HG02938 (cell line): Measurements from ENCODE around the gene SLC39A12.

Experiments
- ATAC-seq: cut with Tn5 transposase; IDR thresholded peaks from one replicate; pipeline ENCODE4 v1.9.1; 2021; ENCODE audit warnings: mild to moderate bottlenecking, moderate library complexity; ENCODE audit not compliant: unreplicated experiment

Gene SLC39A12

GRCh38 chr10:18043148-18044006, 91.7 kb downstream of the SLC39A12 start:
- no peak for ATAC-seq

GRCh38 chr10:18044976-18045720, 93.4 kb downstream of the SLC39A12 start:
- peak; percentile 75 for ATAC-seq

- no peak for ATAC-seq
Measured at GRCh38 chr10:18056583-18056982, 104.9 kb downstream of the SLC39A12 start.

GRCh38 chr10:18059826-18060559, 108.3 kb downstream of the SLC39A12 start:
- no peak for ATAC-seq

GRCh38 chr10:18066947-18067346, 115.2 kb downstream of the SLC39A12 start:
- ATAC-seq = no peak

- ATAC-seq = no peak
Measured at GRCh38 chr10:18068401-18068800, 116.7 kb downstream of the SLC39A12 start.

GRCh38 chr10:18071591-18071990, 119.9 kb downstream of the SLC39A12 start:
- no peak for ATAC-seq

- ATAC-seq = no peak
Measured at GRCh38 chr10:18073314-18073713, 121.6 kb downstream of the SLC39A12 start.

- ATAC-seq = no peak
Measured at GRCh38 chr10:18075881-18076280, 124.2 kb downstream of the SLC39A12 start.

GRCh38 chr10:18079665-18080295, 128.1 kb downstream of the SLC39A12 start:
- ATAC-seq = no peak

- ATAC-seq = no peak
Measured at GRCh38 chr10:18082381-18082780, 130.7 kb downstream of the SLC39A12 start.

- ATAC-seq = no peak
Measured at GRCh38 chr10:18085855-18086254, 134.1 kb downstream of the SLC39A12 start.

GRCh38 chr10:18086746-18087145, 135.0 kb downstream of the SLC39A12 start:
- ATAC-seq = no peak

- ATAC-seq = no peak
Measured at GRCh38 chr10:18087355-18087754, 135.6 kb downstream of the SLC39A12 start.
